GM12801 (cell line): ENCODE measurements around the gene EPB41L2.

Experiments used
- CTCF ChIP-seq: IDR thresholded peaks from one replicate; pipeline ENCODE4 v1.5.1; 2011; ENCODE audit warnings: control low read depth; ENCODE audit not compliant: insufficient read length; ENCODE audit errors: extremely low read depth

The EPB41L2 gene

GRCh38 chr6:131005439-131006016, 57.5 kb downstream of the EPB41L2 start:
- TF ChIP-seq CTCF: no peak

- no peak for TF ChIP-seq CTCF
Measured at GRCh38 chr6:131004936-131005335, 58.1 kb downstream of the EPB41L2 start.

- TF ChIP-seq CTCF: no peak
Measured at GRCh38 chr6:131004387-131004755, 58.7 kb downstream of the EPB41L2 start.

- no peak for TF ChIP-seq CTCF
Measured at GRCh38 chr6:131003488-131004386, 59.3 kb downstream of the EPB41L2 start.

GRCh38 chr6:131002661-131002980, 60.4 kb downstream of the EPB41L2 start:
- no peak for TF ChIP-seq CTCF

- TF ChIP-seq CTCF: no peak
Measured at GRCh38 chr6:131001945-131002660, 60.9 kb downstream of the EPB41L2 start.

- TF ChIP-seq CTCF: no peak
Measured at GRCh38 chr6:131001111-131001736, 61.8 kb downstream of the EPB41L2 start.
